ENCODE results near the gene RPS2.
"Not testable (repeated sequence)": the region's sequence is repeated elsewhere in the genome, so short reads cannot be mapped to it uniquely, and the experiment has no call there.

RPS2 gene

DNA sequence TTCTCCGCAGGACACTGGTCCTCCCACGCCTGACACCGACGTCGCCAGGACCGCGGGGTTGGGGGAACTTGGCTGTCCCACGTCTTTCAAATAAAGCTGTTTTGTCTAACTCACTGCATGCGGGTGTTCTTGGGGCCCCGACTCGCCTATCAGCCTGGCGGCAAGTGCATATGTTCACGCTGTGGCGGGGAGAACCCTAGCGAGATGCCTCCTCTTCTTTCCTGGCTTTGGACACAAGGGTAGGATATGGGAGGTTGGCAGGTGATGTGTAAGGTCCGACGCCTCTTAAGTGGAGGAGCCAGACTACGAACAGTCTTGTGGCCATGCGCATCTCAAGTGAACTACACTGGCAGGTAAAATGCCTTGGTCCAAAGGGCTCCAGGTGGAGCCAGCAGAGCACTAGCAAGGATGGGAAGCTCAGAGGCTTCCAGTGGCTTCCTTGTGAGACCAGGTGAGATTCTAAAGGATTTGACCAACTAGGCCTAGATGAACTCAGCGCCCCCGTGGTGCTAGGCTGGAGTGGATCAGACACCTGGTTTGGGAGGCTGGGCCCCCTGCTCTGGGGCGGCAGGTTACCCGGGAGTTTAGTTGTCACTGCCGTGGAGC, 873 bp upstream of the RPS2 start:
- Histone ChIP-seq H3K4me1 (ENCODE audit: control insufficient read depth in 1 of 2, insufficient read depth in 1 of 2, low read depth in 1 of 2, low read length in 1 of 2) (peaks cover 28 to 31% of the 10 kb centered on the region in 2 experiments), H3K27ac (peak overlapping the region; percentile 88), H3K36me3 (peaks cover 20% of the 10 kb centered on the region), H3K27me3 (no peaks in the 10 kb centered on the region), H3K4me3 (ENCODE audit: low read depth in 1 of 2, low read length in 1 of 2) (peak overlapping the region; percentile 80 to 87), H3K9me3 (no peaks in the 10 kb centered on the region)
- TF ChIP-seq, protein P1, sequence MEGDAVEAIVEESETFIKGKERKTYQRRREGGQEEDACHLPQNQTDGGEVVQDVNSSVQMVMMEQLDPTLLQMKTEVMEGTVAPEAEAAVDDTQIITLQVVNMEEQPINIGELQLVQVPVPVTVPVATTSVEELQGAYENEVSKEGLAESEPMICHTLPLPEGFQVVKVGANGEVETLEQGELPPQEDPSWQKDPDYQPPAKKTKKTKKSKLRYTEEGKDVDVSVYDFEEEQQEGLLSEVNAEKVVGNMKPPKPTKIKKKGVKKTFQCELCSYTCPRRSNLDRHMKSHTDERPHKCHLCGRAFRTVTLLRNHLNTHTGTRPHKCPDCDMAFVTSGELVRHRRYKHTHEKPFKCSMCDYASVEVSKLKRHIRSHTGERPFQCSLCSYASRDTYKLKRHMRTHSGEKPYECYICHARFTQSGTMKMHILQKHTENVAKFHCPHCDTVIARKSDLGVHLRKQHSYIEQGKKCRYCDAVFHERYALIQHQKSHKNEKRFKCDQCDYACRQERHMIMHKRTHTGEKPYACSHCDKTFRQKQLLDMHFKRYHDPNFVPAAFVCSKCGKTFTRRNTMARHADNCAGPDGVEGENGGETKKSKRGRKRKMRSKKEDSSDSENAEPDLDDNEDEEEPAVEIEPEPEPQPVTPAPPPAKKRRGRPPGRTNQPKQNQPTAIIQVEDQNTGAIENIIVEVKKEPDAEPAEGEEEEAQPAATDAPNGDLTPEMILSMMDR (IDR thresholded peaks at IDR 0.05): no peak

DNA sequence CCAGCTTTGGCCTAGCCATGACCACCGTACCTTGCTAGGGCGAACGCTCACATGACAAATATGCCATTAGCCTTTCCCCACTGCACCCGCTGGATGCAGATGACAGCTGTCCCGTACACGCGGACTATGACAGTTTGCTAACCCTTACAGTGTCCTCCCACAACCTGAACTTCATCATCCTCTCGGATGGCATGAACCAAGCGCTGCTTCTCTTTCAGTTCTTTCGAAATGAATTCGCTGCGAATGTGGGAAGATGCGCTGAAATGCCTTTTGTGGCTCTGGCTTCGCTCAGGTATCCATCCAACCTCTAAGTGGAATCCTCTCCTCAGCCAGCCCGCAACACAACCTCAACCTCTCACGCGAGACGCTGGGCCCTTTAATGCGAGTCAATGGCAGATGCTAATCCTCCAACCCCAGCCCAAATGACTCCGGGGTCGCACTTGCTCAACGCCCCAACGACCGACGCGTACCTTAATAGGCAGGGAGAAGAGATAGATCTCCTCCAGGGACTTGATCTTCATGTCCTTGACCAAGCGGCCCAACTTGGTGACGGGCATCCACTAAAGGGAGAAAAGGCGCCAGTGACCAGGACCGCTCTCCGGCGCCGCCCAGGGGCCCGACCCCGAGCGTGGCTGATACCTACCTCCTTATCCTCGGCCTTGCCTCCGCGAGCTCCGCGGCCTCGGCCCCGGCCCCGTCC, 670 bp downstream of the RPS2 start:
- no peaks in the 10 kb centered on the region for H3K9me3 ChIP-seq
- peak overlapping the region; percentile 88 for H3K27ac ChIP-seq
- peak overlapping the region; percentile 80 to 87 for H3K4me3 ChIP-seq (ENCODE audit: low read depth in 1 of 2, low read length in 1 of 2)
- TF ChIP-seq, protein P1 (IDR thresholded peaks at IDR 0.05): no peak
- H3K4me1 ChIP-seq (ENCODE audit: control insufficient read depth in 1 of 2, insufficient read depth in 1 of 2, low read depth in 1 of 2, low read length in 1 of 2): peaks cover 43 to 47% of the 10 kb centered on the region in 2 experiments
- H3K27me3 ChIP-seq: no peaks in the 10 kb centered on the region
- peaks cover 20% of the 10 kb centered on the region for H3K36me3 ChIP-seq

GRCh38 chr16:1962161-1963153, 2.2 kb downstream of the RPS2 start:
- H3K27ac ChIP-seq; H3K27me3 ChIP-seq; H3K4me3 ChIP-seq (ENCODE audit: low read depth in 1 of 2, low read length in 1 of 2); H3K9me3 ChIP-seq: not testable (repeated sequence)
- H3K4me1 ChIP-seq (ENCODE audit: control insufficient read depth in 1 of 2, insufficient read depth in 1 of 2, low read depth in 1 of 2, low read length in 1 of 2): peaks cover 48 to 51% of the 10 kb centered on the region in 2 experiments
- peaks cover 20% of the 10 kb centered on the region for H3K36me3 ChIP-seq

GRCh38 chr16:1961651-1962067, 3.0 kb downstream of the RPS2 start:
- H3K27ac ChIP-seq: no peak overlapping the region
- peaks cover 48 to 51% of the 10 kb centered on the region in 2 experiments for H3K4me1 ChIP-seq (ENCODE audit: control insufficient read depth in 1 of 2, insufficient read depth in 1 of 2, low read depth in 1 of 2, low read length in 1 of 2)
- TF ChIP-seq, protein P1 (IDR thresholded peaks at IDR 0.05): no peak
- H3K27me3 ChIP-seq: peaks cover 2% of the 10 kb centered on the region
- H3K4me3 ChIP-seq (ENCODE audit: low read depth in 1 of 2, low read length in 1 of 2): no peak overlapping the region
- peaks cover 20% of the 10 kb centered on the region for H3K36me3 ChIP-seq
- no peaks in the 10 kb centered on the region for H3K9me3 ChIP-seq

DNA sequence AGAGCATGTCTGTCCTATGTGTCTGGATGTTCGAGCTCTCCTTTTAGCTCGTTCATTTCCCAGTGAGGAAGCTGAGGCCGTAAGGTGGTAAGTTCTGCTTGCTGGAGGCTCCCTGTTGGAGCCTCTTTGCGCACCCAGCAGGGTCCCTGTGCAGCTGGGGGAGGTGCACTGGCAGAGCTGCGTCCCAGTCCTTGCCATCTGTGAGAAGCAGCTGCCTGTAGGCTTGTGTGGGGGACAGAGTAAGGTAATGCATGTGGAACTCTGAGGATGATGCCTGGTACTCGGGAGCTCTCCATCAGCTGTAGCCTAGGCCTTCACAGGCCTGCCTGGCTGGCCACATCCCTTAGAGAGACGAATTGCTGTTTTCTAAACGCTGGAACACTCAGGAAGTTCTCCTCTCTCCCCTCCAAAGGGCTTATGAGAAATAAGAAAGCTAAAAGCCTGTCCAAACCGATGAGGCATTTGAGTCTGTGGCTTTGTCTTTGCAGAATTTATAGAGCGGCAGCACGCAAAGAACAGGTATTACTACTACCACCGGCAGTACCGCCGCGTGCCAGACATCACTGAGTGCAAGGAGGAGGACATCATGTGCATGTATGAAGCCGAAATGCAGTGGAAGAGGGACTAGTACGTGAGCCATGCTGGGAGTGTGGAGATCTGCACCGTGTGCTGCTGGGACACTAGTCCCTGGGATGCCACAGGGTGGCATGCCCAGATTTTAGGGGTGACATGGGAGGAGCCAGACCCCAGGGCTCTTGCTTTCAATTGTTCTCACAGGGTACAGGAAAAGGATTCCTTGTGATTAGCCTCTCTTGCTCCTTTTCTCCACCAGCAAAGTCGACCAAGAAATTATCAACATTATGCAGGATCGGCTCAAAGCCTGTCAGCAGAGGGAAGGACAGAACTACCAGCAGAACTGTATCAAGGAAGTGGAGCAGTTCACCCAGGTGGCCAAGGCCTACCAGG, 3.7 kb downstream of the RPS2 start:
- peaks cover 48 to 50% of the 10 kb centered on the region in 2 experiments for H3K4me1 ChIP-seq (ENCODE audit: control insufficient read depth in 1 of 2, insufficient read depth in 1 of 2, low read depth in 1 of 2, low read length in 1 of 2)
- H3K27ac ChIP-seq: no peak overlapping the region
- TF ChIP-seq, protein P1 (IDR thresholded peaks at IDR 0.05): no peak

More for the DNA sequence above, 3.7 kb downstream of the RPS2 start:
- Histone ChIP-seq H3K27me3 (peaks cover 3% of the 10 kb centered on the region), H3K36me3 (peaks cover 20% of the 10 kb centered on the region), H3K9me3 (no peaks in the 10 kb centered on the region), H3K4me3 (ENCODE audit: low read depth in 1 of 2, low read length in 1 of 2) (peak overlapping the region in 1 of 2 experiments; percentile 82)

All from neutrophil (primary cell).